SIG-M5 treated with dmso at 0.1 percent for 504 hours (cell line): ENCODE results near the gene CNTD1.
"Not testable (repeated sequence)": the region's sequence is repeated elsewhere in the genome, so short reads cannot be mapped to it uniquely, and the experiment has no call there.

Experiments
- DNase-seq: peaks from one replicate; lab custom pipeline; 2025; ENCODE audit not compliant: unreplicated experiment; lab: John Stamatoyannopoulos, UW

Gene CNTD1, protein sequence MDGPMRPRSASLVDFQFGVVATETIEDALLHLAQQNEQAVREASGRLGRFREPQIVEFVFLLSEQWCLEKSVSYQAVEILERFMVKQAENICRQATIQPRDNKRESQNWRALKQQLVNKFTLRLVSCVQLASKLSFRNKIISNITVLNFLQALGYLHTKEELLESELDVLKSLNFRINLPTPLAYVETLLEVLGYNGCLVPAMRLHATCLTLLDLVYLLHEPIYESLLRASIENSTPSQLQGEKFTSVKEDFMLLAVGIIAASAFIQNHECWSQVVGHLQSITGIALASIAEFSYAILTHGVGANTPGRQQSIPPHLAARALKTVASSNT

DNA sequence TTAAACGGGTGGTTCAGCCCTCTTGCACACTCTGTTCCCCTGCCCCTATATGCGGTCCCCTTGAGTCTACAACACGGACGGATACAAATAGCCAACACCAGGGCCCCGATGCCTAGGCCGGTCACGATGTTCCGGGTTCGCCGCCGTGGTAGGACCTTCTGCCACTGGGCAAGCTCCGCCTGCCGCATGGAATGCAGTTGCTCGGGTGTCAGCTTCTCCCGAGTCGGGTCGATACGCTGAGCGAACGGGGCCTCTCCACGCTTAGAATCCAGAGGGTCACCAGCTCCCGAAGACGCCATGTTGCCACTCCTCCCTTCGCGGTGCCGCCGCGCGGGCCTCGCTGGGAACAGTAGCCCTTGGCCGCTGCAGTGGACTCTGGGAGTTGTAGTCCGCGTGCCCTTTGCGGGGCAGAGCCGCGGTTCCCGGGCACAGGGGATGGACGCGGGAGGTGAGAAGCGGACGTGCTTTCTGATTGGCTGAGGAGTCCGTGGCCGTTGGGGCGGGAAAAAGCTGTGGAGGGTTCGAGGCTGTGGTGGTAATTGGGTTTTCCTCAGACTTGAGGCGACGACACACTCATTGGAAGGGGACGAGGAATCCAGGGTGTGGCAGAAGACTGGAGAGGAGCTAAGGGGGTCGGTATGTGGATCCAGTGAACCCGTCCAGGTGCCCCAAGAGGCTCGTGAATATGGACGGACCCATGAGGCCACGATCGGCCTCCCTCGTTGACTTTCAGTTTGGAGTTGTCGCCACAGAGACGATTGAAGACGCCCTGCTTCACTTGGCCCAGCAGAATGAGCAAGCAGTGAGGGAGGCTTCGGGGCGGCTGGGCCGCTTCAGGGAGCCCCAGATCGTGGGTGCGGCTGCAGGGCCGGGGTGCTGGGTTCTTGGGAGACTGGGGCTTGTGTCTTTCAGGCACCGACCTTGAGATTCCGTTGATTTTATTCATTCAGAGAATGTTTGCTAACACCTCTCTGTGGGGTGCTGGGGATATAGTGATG is at the start of gene CNTD1, which contains the start of gene COA3:
TSS of gene CNTD1 (plus strand) at position 479 of the 998 bp plus-strand sequence. CDS start at position 686, 207 bp downstream.
TSS of gene COA3 (minus strand) at position 322 of the 998 bp plus-strand sequence. CDS start at position 299, 23 bp downstream.
- DNase-seq: peak; percentile 67

DNA sequence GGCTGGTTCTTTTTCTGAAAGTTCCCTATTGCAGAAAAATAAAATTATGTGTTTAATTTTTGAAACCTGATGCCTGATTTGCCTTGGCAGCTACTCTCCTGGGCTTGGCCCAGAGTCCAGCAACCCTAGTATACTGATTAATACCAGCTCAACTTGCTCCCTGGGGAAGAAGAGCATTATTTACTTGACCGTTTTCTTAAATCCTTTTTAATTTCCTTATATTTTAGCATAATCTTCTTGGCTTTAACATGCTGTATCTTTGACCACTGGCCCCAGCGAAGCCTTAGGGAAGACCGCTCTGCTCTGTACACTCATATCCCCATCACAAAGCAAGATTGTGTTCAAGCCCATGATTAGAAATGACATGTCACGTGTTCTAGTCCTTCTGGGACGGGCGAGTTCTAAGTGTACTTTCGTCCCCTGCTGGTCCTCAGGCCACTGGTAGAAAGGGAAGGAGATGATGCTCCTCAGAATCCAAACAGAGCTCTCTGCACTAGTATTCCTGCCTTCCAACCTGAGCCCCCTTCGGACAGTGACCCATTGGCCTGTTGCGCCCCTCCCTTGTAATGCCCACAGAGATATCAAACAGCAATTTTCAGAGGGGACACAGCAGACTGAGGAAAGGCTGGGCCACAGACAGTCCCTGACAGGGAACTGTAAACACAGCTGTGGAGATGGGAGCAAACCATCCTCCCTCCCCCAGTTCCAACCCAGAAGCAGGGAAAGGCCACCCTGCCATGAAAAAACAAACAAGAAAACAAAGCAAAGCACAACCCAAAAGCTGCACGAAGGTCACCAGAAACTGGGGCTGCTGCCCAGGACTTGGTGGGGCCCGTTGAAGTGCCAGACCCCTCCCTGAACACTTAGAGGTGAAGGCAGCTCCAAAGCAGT is 49.5 kb upstream of the CNTD1 start:
- no peak for DNase-seq

DNA sequence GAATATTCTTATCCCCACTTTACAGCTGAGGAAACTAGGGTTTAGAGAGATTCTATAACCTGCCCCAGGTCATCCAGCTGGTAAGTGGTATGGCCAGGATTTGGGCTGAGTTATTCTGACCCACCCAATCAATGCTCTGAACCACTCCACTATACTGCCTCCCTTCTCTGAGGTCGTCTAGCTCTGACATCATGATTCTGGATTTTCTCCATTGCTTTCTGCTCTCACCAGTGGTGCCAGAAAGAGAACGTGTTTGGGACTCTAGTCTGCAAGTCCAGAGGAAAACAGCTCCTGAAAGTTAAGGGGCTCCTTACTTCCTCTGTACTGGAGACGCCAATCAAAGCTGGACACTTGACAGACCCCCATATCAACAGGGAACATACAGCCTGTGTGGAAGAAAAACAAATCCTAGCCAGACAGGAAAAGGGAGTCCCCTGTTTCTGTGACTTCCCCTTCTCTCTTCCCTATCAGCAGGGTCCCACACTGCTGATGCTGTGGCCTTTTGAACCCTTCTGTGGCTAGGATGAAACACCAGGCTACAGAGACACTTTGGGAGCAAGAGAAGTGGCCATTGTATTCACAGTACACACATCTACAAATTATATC is 47.8 kb upstream of the CNTD1 start:
- DNase-seq: peak; percentile 45

DNA sequence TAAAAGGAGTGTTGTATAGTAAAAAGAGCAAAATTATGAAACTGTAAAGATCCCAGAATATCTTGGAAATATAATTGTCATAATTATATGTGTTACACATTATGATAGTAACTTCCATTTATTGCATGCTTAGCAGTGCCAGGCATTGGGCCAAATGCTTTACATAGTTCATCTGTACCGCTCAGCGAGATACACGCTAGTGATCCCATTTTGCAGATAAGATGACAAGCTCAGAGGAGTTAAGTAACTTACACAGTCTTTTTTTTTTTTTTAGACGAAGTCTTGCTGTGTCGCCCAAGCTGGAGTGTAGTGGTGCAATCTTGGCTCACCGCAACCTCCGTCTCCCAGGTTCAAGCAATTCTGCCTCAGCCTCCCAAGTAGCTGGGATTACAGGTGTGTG is 47.0 kb upstream of the CNTD1 start:
- DNase-seq: no peak

DNA sequence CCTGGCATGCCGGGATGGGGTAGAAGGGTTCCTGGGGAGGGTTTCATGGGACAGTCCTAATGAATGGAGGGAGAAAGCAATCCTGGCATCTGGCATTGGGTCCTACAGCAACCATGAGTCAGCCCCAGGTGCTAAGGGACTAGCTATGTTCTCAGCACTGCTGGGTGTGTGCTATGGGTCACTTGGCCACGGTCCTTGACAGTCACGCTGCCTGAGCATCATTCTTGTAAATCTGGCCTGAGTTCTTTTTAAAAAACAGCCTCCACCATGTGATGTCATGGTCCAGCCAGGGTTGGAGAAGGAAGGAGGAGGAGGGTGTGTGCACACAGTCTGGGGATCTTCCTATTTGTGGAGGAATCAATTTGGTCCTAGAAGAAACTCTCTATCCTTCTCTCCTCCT is 43.9 kb upstream of the CNTD1 start:
- no peak for DNase-seq

DNA sequence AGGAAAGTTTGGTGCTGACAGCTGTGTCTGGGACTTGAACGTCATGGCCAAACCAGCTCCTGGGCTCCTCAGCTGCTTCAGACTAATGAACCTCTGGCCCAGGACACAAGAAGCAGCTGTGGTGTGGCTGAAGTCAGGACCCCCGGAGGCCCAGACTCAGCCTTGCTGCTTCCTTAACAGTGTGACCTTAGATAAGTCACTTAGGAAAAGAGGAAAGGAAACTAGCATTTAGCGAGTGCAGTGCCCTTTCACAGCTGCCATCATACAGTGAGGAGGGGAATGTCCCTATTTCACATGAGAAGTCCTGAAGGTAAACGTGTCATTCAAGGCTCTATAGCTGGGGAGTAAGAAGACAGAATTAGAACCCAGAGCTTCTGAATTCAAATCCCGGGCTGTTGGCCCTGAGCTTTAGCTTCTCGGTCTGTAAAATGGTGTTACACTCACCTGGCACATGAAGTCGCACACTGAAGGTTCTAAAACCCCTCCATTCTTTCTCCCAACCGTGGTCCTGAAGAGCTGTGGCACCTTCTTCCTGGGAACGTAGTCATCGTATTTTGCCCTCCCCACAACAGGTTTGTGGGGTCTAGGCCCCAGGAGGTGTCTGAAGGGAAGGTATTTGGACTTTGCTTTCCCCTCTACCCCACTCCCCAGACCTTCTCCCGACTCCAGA is 38.5 kb upstream of the CNTD1 start:
- peak; percentile 82 for DNase-seq

DNA sequence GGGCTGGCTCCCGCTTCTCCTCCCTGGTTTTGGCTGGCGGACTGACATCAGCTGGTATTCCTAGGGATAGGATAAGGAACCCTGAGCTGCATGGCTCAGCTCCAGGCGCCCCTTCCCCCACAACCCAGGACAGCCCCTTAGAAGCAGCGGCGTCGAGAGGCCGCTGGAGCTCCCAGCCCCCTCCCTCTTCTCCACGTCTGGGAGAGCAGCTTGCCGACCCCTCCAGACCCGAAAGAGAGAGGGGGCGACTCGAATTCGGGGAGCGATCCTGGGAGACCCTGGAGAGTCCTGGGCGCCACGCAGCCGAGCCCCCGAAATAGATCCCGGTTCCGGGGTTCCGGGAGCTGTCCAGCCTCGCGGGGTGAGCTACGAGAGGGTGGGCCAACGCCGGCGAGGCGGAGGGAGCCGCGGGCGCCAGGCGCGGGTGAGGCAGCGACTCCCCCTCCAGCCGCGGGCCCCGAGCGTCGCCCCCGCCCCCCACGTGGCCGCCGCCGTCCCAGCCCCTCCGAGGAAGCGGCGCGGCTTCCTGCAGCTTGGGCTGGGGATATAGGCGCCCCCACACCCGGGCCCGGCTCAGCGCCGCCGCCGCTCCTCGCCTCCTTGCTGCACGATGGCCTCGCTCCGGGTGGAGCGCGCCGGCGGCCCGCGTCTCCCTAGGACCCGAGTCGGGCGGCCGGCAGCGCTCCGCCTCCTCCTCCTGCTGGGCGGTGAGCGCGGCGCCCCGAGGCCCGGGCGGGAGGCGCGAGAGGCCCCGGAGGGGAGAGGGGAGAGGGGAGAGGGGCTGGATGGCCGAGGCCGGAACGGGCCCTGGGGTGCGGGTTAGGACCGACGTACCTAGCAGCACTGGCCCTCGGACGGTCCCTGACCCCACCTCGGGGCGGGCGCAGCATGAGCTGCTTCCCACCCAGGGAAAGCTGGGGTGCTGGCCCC is 37.7 kb upstream of the CNTD1 start, which contains the start of gene RAMP2:
TSS of gene RAMP2 (plus strand) at position 576 of the 930 bp plus-strand sequence. CDS start at position 611, 35 bp downstream.
- DNase-seq: no peak

DNA sequence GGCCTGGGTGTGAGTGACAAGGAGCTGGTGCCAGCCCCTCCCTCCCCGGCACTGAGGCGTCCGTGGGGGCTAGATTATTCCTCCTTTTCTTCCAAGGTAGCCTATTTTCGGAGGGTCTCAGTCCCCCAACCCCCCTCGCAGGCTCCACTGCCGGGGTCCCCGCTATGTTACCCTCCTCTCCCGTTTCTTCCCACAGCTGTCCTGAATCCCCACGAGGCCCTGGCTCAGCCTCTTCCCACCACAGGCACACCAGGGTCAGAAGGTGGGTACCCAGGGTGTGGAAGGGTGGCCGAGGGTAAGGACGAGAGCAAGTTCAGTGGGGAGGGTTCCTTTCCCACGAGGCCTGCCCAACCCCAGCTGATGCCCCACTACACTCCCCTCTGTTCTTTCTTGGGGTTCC is 37.0 kb upstream of the CNTD1 start:
- no peak for DNase-seq

DNA sequence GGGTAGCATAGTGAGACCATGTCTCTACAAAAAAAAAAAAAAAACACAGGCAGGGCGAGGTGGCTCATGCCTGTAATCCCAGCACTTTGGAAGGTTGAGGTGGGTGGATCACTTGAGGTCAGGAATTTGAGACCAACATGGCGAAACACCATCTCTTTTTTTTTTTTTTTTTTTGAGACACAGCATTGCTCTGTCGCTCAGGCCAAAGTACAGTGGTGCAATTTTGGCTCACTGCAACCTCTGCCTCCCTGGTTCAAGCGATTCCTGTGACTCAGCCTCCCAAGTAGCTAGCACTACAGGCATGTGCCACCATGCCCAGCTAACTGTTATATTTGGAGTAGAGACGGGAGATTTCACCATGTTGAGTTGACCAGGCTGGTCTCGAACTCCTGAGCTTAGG is 32.5 kb upstream of the CNTD1 start:
- DNase-seq: no peak

DNA sequence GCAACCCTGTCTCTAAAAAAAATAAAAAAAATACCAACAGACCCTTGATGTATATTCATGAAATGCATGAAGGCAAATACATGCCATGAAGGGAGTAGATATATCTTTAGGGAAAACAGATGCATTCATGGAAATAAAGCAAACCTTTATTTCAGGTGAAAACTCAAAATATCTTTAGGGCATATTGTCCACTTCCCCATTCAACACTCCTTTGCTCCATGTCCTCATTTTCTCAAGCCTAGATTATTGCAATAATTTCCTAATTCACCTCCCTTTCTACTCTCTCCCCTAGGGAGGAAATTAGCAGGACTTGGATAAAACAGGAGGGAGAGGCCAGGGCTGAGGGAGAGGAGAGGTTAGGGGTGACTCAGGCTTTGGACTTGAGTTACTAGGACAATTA is 31.1 kb upstream of the CNTD1 start:
- no peak for DNase-seq

DNA sequence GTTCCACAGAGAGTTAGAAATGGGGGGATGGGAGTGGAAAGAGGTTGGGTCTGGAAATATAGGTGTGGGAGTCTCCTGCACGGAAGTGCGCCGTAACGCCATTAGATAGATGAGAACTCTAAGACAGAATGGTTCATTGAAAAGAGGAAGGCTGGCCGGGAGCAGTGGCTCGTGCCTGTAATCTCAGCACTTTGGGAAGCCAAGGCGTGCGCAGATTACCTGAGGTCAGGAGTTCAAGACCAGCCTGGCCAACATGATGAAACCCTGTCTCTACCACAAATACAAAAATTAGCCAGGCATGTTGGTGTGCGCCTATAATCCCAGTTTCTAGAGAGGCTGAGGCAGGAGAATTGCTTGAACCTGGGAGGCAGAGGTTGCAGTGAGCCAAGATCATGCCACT is 30.7 kb upstream of the CNTD1 start:
- DNase-seq: not testable (repeated sequence)

DNA sequence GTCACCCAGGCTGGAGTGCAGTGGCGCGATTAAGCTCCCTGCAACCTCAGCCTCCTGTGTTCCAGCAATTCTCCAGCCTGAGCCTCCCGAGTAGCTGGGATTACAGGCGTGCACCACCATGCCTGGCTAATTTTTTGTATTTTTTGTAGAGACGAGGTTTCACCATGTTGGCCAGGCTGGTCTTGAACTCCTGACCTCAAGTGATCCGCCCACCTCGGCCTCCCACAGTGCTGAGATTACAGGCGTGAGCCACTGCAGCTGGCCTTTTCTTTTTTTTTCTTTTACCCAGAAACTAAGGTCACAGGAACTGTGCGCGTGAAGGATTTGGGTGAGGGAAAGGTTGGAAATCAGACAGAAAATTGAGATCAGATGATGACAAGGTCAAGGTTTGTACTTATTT is 28.7 kb upstream of the CNTD1 start:
- not testable (repeated sequence) for DNase-seq

DNA sequence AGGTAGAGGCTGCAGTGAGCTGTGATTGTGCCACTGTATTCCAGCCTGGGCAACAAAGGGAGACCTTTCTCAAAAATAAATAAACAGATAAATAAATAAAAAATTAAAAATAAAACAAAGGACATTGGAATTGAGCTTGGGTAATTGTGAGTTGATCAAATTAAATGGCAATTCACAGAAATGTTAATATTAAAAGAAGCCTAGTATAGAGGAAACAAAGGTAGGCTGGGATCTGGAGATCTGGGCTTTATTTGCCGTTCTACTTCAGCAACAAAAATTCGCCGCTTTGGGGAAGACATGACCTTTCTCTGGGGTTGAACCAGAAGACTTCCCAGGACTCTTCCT is 25.7 kb upstream of the CNTD1 start:
- no peak for DNase-seq

DNA sequence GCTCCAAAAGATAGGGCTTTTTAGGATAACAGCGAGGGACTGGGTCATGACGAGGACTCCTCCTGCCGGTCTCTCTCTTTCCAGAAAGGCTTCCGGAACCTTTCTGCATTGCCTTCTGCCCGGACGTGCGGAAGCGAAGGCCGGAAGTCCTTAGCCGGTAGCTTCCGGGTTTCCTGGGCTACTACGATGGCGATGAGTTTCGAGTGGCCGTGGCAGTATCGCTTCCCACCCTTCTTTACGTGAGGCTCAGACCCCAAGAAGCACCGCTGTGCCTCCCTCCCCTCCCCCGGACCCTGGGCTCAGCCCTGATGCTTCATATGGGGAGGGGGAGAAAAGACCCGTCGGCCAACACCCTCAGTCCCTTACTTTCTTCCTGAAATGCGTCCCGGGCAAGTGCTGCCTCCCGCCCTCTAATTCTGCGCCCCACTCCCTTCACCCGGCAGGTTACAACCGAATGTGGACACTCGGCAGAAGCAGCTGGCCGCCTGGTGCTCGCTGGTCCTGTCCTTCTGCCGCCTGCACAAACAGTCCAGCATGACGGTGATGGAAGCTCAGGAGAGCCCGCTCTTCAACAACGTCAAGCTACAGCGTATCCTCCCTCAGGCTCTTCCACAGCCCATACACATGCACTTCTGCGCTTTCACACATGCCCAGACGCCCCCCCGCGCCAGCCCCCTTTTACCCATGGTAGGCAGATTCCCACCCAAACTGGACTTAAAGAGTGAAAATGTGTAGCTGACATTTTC is 25.2 kb upstream of the CNTD1 start, which contains the start of gene VPS25:
TSS of gene VPS25 (plus strand) at position 160 of the 746 bp plus-strand sequence. CDS start at position 187, 27 bp downstream.
- DNase-seq: peak; percentile 79

DNA sequence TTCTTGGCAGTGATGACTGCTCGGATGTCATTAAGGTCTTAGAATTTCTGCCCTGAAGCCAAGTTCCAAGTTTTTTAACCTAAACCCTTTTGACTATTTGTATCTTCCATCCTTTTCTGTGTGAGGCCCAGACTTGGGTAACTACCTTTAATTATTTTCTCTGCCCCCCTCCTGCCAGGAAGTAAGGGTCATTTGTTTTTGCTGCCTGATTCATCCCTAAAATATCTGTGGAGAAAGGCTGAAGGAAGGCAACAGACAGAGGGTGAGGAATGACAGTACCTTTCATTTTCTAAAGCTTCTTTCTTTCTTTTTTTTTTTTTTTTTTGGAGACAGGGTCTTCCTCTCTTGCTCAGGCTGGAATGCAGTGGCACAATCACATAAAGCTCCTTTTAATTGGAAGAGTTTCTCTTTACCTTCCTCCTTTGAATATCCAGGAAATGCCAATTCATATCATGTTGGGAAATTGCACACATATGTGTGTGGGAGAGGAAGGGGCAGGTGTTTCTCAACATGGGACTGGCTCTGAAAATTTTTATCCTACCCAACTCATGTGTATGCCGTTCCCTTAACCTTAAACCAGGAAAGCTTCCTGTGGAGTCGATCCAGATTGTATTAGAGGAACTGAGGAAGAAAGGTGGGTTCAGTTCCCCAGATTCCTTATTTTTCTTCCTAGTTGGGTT is 24.5 kb upstream of the CNTD1 start:
- no peak for DNase-seq

DNA sequence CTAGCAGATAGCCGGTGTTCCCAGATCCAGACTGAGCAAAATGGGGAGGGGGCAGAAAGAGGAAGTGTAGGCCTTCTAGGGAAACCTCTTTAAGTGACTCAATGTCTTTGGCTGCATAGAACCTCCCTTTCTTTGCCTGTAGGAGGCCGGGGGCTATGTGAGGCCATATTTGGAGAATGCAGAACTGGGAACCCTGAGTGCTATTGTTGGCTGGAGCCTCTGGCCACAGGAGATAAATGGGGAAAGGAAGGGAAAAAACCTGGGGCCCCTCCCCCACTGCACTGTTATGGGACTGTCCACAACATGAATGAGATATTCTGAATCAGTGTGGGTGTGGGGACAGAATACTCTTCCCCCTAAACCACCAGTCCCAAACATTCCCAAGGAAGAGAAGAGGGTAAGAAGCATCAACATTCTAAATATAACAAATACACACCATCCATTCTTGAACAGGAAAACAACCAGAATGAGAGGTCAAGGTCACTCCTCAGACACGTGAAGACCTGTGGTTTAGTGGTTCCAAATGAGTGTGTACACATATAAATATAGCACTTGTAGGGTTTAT is 23.0 kb upstream of the CNTD1 start:
- peak; percentile 88 for DNase-seq

DNA sequence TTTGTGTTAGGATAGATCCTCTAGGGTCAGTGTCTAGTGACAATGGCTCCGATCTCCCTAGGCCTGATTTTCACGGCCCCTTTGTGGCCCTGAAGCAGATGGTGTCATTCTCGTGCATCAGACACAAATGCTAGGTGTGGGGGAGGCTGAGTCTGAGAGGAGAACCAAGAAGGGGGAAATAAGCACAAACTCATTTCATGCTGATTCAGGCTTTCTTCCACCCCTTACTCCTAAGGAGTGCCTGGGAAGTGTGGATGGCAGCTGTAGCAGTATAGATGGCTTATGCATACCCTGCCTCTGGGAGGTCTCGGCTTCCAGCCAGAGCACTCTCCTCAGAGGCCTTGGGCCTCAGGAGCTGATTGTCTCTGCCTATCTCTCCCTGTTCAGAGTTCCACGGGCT is 20.1 kb upstream of the CNTD1 start:
- no peak for DNase-seq
